RWPE1 (cell line): ENCODE data around the gene HAPLN2.

Source experiments
- CTCF ChIA-PET: fragments of 350-600 bp; sonication (Branson Sonifier 250); formaldehyde crosslinking; extraction: SDS; loops from one replicate; lab custom pipeline; 2021; lab: Yijun Ruan, JAX
- POLR2A ChIA-PET: fragments of 400-600 bp; formaldehyde crosslinking; extraction: SDS; loops from one replicate; lab custom pipeline; 2020; ENCODE audit warnings: antibody characterized with exemption; ENCODE audit not compliant: low non-redundant PET; lab: Yijun Ruan, JAX
- DNase-seq: peaks from one replicate; pipeline ENCODE4 v3.0.0; 2012; ENCODE audit warnings: low spot score
- H3K27ac ChIP-seq: fragments of 450-650 bp; 2 replicates; pipeline ENCODE4 v1.5.1; 2017
- TF ChIP-seq, protein P1 (sequence below): fragments of 450-650 bp; conservative IDR thresholded peaks from 2 replicates; pipeline ENCODE4 v1.5.1; 2017; ENCODE audit warnings: low read depth, mild to moderate bottlenecking

HAPLN2 gene

DNA sequence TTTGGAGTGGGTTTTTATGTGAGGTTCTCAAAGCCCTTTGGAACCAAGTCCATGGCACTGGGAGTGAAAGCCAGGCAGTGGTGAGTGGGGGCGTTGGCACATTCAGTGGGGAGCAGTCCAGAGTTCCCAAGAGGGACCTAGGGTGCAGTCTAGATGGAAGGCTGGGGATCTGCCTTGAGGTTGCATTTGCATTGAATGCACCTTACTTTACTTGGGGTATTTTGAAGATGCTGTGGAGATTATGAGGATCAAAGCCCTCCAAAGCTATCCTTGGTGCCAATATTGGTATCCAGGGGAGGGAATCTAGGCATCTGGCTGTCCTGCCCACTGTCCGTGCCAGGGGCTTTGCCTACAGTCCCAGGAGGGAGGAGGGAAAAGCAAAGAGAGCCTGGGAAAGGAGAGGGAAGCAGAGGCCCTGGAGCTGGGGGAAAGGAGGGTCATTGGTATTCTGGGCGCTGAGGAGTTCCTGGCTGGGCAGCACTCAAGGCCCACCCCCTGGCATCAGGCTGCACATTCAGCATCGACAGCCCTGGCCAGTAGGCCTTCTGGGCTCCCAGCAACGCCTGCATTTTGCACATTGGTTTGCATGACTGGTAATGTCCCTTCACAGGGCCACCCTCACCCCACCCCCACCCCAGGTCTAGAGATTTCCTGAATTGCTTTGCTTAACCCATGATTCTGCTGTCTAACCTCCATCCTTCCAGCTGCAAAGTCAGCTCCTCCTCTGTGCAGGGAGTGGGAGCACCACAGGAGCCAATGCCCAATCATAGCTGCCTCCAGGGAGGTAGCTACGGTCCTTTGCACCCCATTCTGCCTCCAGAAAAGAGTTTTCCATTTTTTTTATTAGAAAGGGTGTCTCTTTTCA, 21.9 kb downstream of the HAPLN2 start:
- ChIA-PET POLR2A (no interaction called here), CTCF (interaction anchor here (0.8 kb wide), 1 partner anchor 21 kb away, joined by 3 read pairs; no protein-coding TSS in a partner anchor)
- TF ChIP-seq, protein P1, sequence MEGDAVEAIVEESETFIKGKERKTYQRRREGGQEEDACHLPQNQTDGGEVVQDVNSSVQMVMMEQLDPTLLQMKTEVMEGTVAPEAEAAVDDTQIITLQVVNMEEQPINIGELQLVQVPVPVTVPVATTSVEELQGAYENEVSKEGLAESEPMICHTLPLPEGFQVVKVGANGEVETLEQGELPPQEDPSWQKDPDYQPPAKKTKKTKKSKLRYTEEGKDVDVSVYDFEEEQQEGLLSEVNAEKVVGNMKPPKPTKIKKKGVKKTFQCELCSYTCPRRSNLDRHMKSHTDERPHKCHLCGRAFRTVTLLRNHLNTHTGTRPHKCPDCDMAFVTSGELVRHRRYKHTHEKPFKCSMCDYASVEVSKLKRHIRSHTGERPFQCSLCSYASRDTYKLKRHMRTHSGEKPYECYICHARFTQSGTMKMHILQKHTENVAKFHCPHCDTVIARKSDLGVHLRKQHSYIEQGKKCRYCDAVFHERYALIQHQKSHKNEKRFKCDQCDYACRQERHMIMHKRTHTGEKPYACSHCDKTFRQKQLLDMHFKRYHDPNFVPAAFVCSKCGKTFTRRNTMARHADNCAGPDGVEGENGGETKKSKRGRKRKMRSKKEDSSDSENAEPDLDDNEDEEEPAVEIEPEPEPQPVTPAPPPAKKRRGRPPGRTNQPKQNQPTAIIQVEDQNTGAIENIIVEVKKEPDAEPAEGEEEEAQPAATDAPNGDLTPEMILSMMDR = no peak
- no peak overlapping the region for H3K27ac ChIP-seq
- DNase-seq = no peak

- DNase-seq = no peak
- H3K27ac ChIP-seq = no peak within 1 kb of the TSS
- TF ChIP-seq, protein P1 = no peak
- CTCF ChIA-PET = interaction anchor here (0.8 kb wide), 1 partner anchor 21 kb away, joined by 3 read pairs; no protein-coding TSS in a partner anchor
- POLR2A ChIA-PET = no interaction called here
These were observed 22.6 kb downstream of the HAPLN2 start, which contains the start of gene BCAN for GRCh38 chr1:156641761-156642264. BCAN (plus strand) TSS chr1:156642117; CDS start chr1:156646055, 3,938 bp downstream.

DNA sequence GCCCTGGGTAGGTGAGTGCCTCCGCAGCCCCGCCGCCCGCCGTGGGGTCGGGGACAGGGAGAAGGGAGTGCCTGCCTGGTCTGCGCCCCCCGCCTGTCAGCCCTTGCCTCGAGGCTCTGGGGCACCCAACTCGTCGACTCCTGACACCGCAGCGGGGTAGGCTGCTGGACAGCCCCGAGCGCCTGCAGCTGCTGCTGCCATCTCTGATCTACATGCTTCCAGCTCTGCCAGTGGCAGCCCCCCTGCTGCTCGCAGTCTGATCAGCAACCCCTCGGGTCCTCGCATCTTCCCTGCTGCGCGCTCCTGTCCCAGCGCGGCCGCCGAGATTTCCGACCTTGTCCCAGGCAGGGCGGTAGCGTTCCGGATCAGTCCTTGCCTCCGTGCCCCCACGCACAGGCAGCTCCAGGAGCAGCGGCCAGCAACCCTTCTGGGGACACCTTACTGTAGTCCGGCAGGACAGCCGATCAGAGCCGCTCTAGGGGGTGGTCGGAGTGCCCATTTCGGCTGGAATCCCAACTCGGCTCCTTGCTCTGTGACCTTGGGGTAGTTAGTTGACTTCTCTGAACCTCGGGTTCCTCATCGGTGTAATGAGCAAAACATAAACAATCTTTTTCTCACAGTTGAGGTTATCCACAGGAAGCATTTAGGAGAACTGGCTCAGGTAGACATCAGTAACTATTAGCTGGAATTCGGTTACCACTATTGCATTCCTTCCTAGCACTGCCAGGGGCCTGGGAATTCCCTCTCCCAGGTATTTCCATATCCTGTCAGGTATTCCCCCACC, 23.2 kb downstream of the HAPLN2 start:
- DNase-seq = no peak
- H3K27ac ChIP-seq = no peak overlapping the region
- TF ChIP-seq, protein P1 = no peak
- ChIA-PET CTCF (interaction anchor here (0.6 to 1.0 kb wide), 8 partner anchors 11 to 218 kb away, joined by 3 to 5 read pairs (median 4); partner anchors contain the start of genes HAPLN2 and NTRK1), POLR2A (no interaction called here)

- CTCF ChIA-PET = interaction anchor here (0.6 to 2.7 kb wide), 9 partner anchors 12 to 217 kb away, joined by 3 to 13 read pairs (median 4); partner anchors contain the start of genes HAPLN2 and NTRK1
- TF ChIP-seq, protein P1 = no peak
- POLR2A ChIA-PET = no interaction called here
These were observed 24.0 kb downstream of the HAPLN2 start for GRCh38 chr1:156643049-156643777.

DNA sequence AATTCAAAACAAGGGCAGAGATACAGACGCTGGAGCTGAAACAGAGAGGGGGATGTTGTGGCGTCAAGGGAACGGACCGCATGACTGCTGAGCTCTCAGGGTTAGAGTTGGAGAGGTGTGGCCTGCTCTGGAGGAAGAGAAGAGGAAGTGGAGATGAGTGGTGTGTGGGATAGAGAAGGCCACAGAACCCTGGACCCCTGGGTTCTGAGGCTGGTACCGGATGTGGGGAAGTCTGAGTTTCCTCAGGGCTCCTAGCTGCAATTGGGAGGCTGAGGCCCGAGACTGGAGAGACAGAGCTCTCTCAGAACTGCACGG, 24.5 kb downstream of the HAPLN2 start:
- H3K27ac ChIP-seq = no peak overlapping the region
- ChIA-PET POLR2A (no interaction called here), CTCF (interaction anchor here (0.6 to 2.7 kb wide), 5 partner anchors 16 to 27 kb away, joined by 3 to 13 read pairs (median 4); partner anchors contain the start of gene HAPLN2)
- DNase-seq = no peak
- TF ChIP-seq, protein P1 = no peak

More at GRCh38 chr1:156643049-156643777, 24.0 kb downstream of the HAPLN2 start:
- no peak overlapping the region for H3K27ac ChIP-seq
- DNase-seq = no peak
